HG02642 (cell line): Measurements from ENCODE around the gene KEL.
"Not testable (repeated sequence)": the region's sequence is repeated elsewhere in the genome, so short reads cannot be mapped to it uniquely, and the experiment has no call there.

Source experiments
- ATAC-seq: cut with Tn5 transposase; IDR thresholded peaks from one replicate; pipeline ENCODE4 v1.9.1; 2021; ENCODE audit warnings: mild to moderate bottlenecking; ENCODE audit not compliant: unreplicated experiment, poor library complexity

Gene KEL

GRCh38 chr7:142961973-142962926, at the start of gene KEL:
Gene KEL (minus strand): TSS chr7:142962363. CDS start chr7:142962206, 157 bp downstream.
- ATAC-seq = no peak

- peak; percentile 87 for ATAC-seq
These were observed 46.1 kb upstream of the KEL start for GRCh38 chr7:143008007-143008901.

DNA sequence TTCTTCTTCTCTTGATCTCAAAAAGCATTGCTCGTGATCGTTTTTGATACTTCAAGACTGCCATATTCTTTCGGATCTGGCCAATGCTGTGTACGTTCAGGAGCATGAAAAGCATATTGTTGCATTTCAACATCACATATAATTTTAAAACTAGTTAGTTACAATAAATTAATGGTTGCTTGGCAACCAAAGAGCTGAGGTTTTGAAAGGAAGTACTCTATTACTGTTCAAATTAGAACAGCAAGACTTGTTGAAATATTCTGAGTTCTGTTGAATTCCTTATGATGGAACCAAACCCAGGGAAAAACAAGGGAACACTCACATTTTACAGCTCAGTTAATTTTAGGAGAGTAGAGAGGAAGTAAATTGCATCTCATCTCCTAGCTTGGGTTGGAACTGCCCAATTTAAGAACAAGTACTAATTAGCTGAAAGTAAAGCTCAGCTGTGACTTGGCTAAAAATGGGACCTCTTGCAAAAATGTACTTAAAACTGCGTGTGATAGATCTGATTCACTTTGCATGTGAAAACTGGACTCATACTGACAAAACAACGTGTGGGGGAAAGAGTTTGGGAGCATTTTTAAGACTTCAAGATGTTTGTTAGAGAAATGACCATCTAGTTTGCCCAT, 43.6 kb upstream of the KEL start:
- no peak for ATAC-seq

DNA sequence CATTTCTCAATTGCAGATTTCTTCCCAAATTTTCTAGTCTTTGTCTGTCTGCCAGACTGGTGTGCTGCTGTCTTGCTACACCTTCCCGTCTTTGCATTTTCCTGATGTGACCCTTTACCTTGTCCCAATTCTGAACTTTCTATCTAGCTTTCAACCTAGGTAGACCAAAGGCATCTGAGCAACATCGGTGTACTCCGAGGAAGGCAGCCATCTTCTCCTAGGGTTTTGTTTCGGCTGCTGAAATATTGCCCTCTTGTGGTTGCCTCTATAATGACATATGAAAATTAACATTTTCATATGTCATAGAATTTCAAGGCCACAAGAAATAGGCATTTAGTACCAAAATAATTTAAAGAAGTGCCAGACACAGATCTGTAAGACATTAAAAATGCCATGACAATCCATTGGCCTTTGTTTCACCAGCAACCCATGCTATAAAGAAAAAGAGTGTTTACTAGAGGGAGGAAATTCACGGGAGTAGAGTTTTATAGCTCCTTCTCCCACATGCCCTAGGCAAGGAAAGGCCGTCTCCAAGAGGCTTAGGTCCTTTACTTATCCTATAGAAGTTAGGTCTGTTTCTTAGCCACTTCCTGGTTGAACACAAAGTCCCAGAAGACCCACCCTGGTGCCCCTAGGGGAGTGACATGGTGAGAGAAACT, 41.4 kb upstream of the KEL start:
- ATAC-seq = peak; percentile 60

DNA sequence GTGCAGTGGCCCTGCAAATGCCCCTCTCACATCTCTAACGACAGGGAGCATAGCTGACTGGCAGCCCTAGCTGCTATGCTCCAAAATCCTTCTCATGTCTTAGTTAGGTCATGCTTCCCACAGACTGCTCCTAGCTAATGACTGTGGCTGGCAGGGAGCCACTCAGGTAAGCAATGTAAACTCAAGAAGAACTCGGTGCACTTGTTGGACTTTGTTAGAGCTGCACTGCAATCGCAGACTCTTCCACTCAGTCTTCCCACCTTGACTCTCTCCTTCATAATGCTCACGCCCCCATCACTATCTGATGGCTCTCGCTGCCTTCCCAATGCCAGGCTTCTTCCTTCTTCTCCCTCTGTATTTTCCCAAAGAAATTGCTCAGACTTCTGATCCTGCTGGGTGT, 40.7 kb upstream of the KEL start:
- ATAC-seq = no peak

- no peak for ATAC-seq
These were observed 39.9 kb upstream of the KEL start for GRCh38 chr7:143002106-143002505.

DNA sequence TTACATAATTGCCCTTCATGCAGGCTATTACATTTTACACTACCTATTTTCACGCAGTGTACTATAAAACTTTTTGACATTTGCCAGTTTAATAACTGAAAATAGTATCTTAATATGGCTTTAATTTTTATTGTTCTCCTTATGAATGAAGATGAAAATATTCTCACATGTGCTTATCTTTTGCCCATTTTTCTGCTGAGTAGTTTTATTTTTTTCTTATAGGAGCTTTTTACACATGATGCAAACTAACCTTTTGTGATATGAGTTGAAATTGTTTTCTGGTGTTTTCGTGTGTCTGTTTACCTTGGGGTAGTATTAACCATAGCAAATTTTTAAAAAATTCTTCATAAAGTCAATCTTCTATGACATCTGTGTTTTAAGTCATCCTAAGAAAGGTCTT, 38.5 kb upstream of the KEL start:
- no peak for ATAC-seq

DNA sequence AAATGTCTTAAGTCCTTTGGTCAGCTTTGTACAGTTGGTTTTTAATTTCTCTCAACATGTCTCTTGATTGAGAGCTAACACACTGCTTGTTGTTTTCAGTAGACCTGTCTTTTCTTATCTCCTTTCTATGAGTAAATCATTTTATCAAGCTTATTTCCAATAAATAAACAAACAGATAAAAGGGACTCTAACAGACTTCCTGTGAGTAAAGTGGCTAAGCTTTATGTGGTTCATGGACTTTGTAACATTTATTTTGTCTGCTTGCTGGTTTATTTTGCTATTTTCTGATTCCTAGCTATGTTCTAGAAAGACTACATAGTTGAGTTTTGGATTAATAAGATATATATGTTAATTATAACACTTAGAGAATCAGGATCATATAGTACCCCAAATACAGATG, 37.6 kb upstream of the KEL start:
- ATAC-seq = no peak

DNA sequence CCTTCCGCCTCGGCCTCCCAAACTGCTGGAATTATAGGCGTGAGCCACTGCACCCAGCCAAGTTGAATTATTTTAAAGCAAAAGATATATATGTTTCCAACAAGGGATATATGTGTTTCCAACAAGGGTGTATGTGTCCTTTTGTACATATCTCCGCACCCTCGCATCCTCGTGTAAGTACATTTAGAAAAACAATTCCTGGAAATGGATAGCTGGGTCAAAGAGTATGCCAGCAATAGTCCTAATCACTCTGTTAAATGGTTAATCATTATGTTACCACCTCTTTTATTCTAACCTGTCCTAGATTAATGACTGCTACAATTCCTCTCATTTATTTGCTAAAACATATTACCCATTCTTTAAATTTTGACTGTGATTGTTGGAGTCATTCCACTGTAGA, 36.8 kb upstream of the KEL start:
- no peak for ATAC-seq

- ATAC-seq = no peak
These were observed 35.4 kb upstream of the KEL start for GRCh38 chr7:142997456-142997989.

DNA sequence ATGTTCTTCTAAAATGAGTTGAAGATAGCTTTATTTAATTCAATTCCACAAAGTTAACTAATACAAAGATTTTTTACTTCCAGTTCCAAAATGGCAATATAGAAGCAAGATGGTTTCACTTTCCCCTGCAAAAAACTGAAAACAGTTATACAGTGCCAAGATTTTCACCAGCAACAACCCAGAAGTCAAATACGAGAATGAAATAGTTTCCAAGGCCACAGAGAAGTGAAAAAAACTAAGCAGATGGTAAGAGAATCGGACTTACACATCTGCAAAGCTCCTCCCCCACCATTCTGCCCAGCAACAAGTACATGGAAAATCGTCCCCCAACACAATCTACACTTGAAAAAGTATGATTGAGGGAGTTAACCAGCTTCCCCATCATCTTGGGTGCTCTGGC, 30.3 kb upstream of the KEL start:
- ATAC-seq = no peak

GRCh38 chr7:142984297-142984696, 22.1 kb upstream of the KEL start:
- no peak for ATAC-seq

GRCh38 chr7:142983825-142984224, 21.7 kb upstream of the KEL start:
- no peak for ATAC-seq

DNA sequence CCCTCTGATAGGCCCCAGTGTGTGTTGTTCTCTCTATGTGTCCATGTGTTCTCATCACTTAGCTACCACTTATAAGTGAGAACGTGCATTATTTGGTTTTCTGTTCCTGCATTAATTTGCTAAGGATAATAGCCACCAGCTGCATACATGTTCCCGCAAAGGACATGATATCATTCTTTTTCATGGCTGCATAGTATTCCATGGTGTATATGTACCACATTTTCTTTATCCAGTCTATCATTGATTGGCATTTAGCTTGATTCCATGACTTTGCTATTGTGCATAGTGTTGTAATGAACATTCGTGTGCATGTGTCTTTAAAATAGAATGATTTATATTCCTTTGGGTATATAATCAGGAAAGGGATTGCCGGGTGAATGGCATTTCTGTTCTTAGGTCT, 16.2 kb upstream of the KEL start:
- ATAC-seq = not testable (repeated sequence)

DNA sequence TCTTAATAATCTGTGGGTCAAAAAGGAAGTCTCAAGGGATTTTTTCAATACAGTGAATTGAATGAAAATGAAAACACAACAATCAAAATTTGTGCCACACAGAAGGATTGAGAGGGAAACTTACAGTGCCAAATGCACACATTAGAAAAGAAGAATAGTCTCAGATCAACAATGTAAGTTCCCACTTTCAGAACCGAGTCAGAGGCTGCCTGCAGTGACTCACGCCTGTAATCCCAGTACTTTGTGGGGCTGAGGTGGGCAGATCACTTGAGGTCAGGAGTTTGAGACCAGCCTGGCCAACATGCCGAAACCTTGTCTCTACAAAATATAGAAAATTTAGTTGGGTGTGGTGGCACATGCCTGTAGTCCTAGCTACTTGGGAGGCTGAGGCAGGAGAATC, 12.5 kb upstream of the KEL start:
- no peak for ATAC-seq

GRCh38 chr7:142969183-142969582, 7.0 kb upstream of the KEL start:
- ATAC-seq = no peak

- no peak for ATAC-seq
These were observed 6.1 kb upstream of the KEL start for GRCh38 chr7:142968229-142968628.

DNA sequence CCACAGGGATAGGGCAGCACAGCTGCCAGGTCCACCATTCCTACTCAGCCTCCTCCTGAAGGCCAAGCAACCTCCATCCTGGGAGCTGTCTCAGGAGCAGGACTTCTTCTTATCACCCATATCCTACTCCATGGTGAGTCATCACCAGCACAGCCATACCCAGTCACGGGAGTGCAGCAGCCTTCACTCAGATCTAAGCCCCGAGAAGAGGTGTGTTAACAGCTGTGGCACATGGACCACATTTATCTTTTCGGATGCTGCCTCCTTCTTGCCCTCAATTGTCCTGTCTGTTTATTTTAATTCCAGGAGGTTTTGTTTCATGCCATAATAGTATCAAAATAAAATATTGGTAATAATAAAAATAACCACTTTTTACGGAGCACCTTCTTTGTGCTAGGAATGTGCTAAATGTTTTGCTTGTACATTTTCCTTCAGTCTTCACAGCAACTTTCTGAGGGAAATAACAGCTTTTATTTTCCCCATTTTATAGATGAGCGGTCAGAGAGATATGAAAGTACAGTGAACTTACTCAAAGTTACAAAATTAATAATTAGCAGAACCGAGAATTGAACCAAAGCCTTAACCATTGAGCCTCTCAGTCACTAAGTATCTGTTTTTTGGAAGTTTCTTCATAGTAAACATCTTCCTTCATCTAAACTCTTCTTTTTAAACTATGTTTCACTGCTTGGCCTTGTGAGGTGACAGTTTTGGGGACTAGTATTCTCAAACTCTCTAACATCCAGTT, 2.5 kb upstream of the KEL start:
- ATAC-seq = no peak

DNA sequence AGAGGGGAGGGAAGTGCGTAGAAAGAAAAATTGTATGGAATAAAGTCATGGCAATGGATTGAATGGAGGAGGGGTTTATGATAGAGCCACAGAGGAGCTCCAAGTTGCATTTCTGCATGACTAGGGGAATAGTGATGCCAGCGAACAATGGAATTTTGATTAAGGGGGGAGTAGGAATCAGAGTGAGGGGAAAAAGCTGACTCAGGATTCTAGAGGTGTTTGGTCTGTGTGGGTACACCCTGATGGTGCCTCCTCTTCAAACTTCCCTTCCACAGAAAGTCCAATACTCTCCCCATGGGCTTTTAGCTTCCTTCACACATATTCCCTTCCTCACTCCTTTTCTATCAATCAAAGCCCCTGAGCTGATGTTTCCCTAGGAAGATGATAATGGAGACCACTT, 1.8 kb upstream of the KEL start:
- ATAC-seq = no peak
